K562 (cell line): ENCODE results near the gene PPIL1. TPM values are rescaled to one million over a fixed set of nuclear protein-coding genes. Genes with fewer than 3 reads are reported as not detected.
A peak's percentile ranks its signal among the peaks of the same experiment; 100 is the strongest.

ENCODE experiments used
- CBFA2T3 ChIP-seq: fragments of 450-650 bp; IDR thresholded peaks from 2 replicates; pipeline ENCODE4 v1.6.1; 2017
- CHAMP1 ChIP-seq: fragments of 450-650 bp; IDR thresholded peaks from 2 replicates; pipeline ENCODE4 v1.6.1; 2016; ENCODE audit warnings: mild to moderate bottlenecking
- CTCFL ChIP-seq: IDR thresholded peaks from 2 replicates; pipeline ENCODE4 v1.6.1; 2011; ENCODE audit warnings: borderline replicate concordance, low read depth, mild to moderate bottlenecking, moderate library complexity, low read length; ENCODE audit not compliant: insufficient read depth, poor library complexity, severe bottlenecking
- E2F5 ChIP-seq: sonication (generic); formaldehyde crosslinking; IDR thresholded peaks from 2 replicates; pipeline ENCODE4 v1.8.0; 2022; ENCODE audit warnings: mild to moderate bottlenecking, missing genetic modification reagents
- MAFK ChIP-seq: IDR thresholded peaks from 2 replicates; pipeline ENCODE4 v1.6.1; 2011; ENCODE audit warnings: low read length, improper control_type of control experiment
- NCOA2 ChIP-seq, 2 experiments: fragments of 450-650 bp; IDR thresholded peaks; 2 replicates each; pipeline ENCODE4 v1.6.1; 2018; ENCODE audit warnings: mild to moderate bottlenecking in 2 of 2, moderate library complexity in 1 of 2; ENCODE audit not compliant: partially characterized antibody in 2 of 2
- PRDM10 ChIP-seq: fragments of 450-650 bp; IDR thresholded peaks from 2 replicates; pipeline ENCODE4 v1.6.1; 2018; ENCODE audit not compliant: partially characterized antibody
- RB1 ChIP-seq: fragments of 450-650 bp; IDR thresholded peaks from 2 replicates; pipeline ENCODE4 v1.6.1; 2017; ENCODE audit warnings: low read depth, mild to moderate bottlenecking
- SMAD4 ChIP-seq: fragments of 250-450 bp; sonication (Bioruptor Pico); conservative IDR thresholded peaks from 2 replicates; pipeline ENCODE4 v1.8.0; 2021; ENCODE audit warnings: inconsistent platforms, mild to moderate bottlenecking, moderate library complexity
- THRAP3 ChIP-seq: fragments of 450-650 bp; IDR thresholded peaks from 2 replicates; pipeline ENCODE4 v1.6.1; 2016; ENCODE audit warnings: mild to moderate bottlenecking, inconsistent platforms, borderline replicate concordance
- TOE1 ChIP-seq, 2 experiments: fragments of 450-650 bp in 1 of 2; sonication (generic) in 1 of 2; formaldehyde crosslinking in 1 of 2; IDR thresholded peaks; 2 replicates each; pipeline versions ENCODE4 v1.7.1 to v1.8.0; 2016 to 2022; ENCODE audit warnings: borderline replicate concordance in 2 of 2, mild to moderate bottlenecking in 2 of 2, antibody characterized with exemption in 1 of 2, inconsistent platforms in 1 of 2, low read depth in 1 of 2, missing genetic modification reagents in 1 of 2, moderate library complexity in 1 of 2
- WHSC1 ChIP-seq: IDR thresholded peaks from one replicate; pipeline ENCODE4 v1.6.1; 2012; ENCODE audit warnings: low read length, control low read depth, inconsistent platforms
- ZBED1 ChIP-seq: IDR thresholded peaks from 2 replicates; pipeline ENCODE4 v1.6.1; 2014
- ZBTB1 ChIP-seq: sonication (generic); formaldehyde crosslinking; IDR thresholded peaks from 2 replicates; pipeline ENCODE4 v1.8.1; 2023; ENCODE audit warnings: missing genetic modification reagents, low read depth, mild to moderate bottlenecking, borderline replicate concordance
- ZEB2 ChIP-seq: fragments of 450-650 bp; IDR thresholded peaks from 2 replicates; pipeline ENCODE4 v1.6.1; 2016
- ZNF175 ChIP-seq: fragments of 200-800 bp; sonication (Bioruptor generic); IDR thresholded peaks from 2 replicates; pipeline ENCODE4 v1.6.1; 2016; ENCODE audit warnings: low read depth, mild to moderate bottlenecking, missing genetic modification characterization, missing compliant biosample characterization
- ZNF766 ChIP-seq: fragments of 200-800 bp; sonication (Bioruptor generic); conservative IDR thresholded peaks from 2 replicates; pipeline ENCODE4 v1.6.1; 2016; ENCODE audit warnings: missing genetic modification characterization, missing compliant biosample characterization
- polyA plus RNA-seq, 8 experiments: library from polyadenylated mRNA; depleted of rRNA in 4 of 8; stranded (reverse) in 5 of 8; unstranded in 3 of 8; fragments of >200 nt; fragmentation: Nextera tagmentation in 2 of 8; fragmentation: Illumina TruSeq in 1 of 8; extraction: Ambion mirVana in 2 of 8; extraction: Trizol in 1 of 8; gene quantifications; 2 replicates each; pipeline versions ENCODE4 v1.2.1 to v1.2.3, GENCODE V29; 2011 to 2014; ENCODE audit warnings: inconsistent platforms in 1 of 8, missing spikeins in 1 of 8
- total RNA-seq, 7 experiments: library from RNA; depleted of rRNA in 6 of 7; stranded (reverse); fragments of >200 nt in 6 of 7; fragmentation: Illumina TruSeq in 2 of 7; extraction: Trizol in 2 of 7; gene quantifications; 2 replicates each; pipeline versions ENCODE4 v1.2.1 to v1.2.3, GENCODE V29; 2011 to 2021; ENCODE audit warnings: low replicate concordance in 1 of 7

The PPIL1 gene
- total and polyA plus RNA-seq, 9 of the 15 experiments (the other 6 are each of a cell fraction or from before 2014, with no cell fraction given) = 65.8 to 205 (median 130) TPM

GRCh38 chr6:36885461-36886401, 11.1 kb upstream of the PPIL1 start, which contains the start of gene C6orf89 (continued):
- TF ChIP-seq CHAMP1 (no peak; the same call in 1 of the 2 replicates), ZNF766 (CRISPR knock-in tag) (0 out of 2 replicates have a peak, but pooled peaks have one; percentile 50), NCOA2 (IDR thresholded peaks at IDR 0.05; ENCODE audit: partially characterized antibody in 2 of 2) (no peak), E2F5 (CRISPR knock-in tag) (0 out of 2 replicates have a peak, but pooled peaks have one; percentile 27), THRAP3 (no peak), CBFA2T3 (peak; percentile 37; the same call in 1 of the 2 replicates), ZEB2 (peak; percentile 59; the same call in 1 of the 2 replicates), RB1 (peak; percentile 92), ZBTB1 (CRISPR knock-in tag) (no peak), SMAD4 (CRISPR knock-in tag) (peak; percentile 79), ZBED1 (peak; percentile 94; the same call in 1 of the 2 replicates), PRDM10 (peak; percentile 38), TOE1 (IDR thresholded peaks at IDR 0.05; ENCODE audit: borderline replicate concordance) (peak; percentile 44; the same call in 1 of the 2 replicates), TOE1 (CRISPR knock-in tag; IDR thresholded peaks at IDR 0.05; ENCODE audit: borderline replicate concordance, low read depth) (no peak), CTCFL (peak; percentile 87), WHSC1 (no peak), ZNF175 (CRISPR knock-in tag) (peak; percentile 80), MAFK (peak; percentile 24; the same call in 1 of the 2 replicates)
